PC-9 (cell line): ENCODE data around the gene CXCL3.

Source experiments
- CTCF ChIP-seq: fragments of 200-600 bp; sonication (generic); conservative IDR thresholded peaks from 2 replicates; pipeline ENCODE4 v1.6.1; 2017; ENCODE audit warnings: mixed run types, antibody characterized with exemption, mild to moderate bottlenecking, moderate library complexity
- EZH2 ChIP-seq: fragments of 200-600 bp; sonication (generic); IDR thresholded peaks from 2 replicates; pipeline ENCODE4 v1.8.0; 2017; ENCODE audit warnings: antibody characterized with exemption, low read depth

- no peak for TF ChIP-seq CTCF
- TF ChIP-seq EZH2 = no peak
Measured at GRCh38 chr4:74061430-74061829, 22.9 kb upstream of the CXCL3 start.
